ENCODE results near the gene RYR1.

DNA sequence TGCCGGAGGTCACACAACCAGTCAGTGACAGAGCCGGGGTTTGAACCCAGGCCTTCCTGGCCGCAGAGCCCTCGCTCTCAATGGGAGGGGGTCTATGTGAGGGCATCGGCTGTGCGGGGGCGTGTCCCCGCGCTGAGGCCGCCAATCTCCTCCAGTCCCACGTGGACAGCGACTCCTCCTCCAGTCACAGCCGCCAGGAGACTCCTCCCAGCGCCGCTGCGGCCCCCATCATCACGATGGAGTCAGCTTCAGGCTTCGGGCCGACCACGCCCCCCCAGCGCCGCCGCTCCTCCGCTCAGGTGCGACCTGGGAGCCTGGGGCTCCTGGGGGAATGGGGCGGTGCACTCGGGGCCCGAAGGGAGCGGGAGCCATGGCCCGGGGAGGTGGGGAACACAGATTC, 39.0 kb upstream of the RYR1 start:
- TF ChIP-seq, protein P1, sequence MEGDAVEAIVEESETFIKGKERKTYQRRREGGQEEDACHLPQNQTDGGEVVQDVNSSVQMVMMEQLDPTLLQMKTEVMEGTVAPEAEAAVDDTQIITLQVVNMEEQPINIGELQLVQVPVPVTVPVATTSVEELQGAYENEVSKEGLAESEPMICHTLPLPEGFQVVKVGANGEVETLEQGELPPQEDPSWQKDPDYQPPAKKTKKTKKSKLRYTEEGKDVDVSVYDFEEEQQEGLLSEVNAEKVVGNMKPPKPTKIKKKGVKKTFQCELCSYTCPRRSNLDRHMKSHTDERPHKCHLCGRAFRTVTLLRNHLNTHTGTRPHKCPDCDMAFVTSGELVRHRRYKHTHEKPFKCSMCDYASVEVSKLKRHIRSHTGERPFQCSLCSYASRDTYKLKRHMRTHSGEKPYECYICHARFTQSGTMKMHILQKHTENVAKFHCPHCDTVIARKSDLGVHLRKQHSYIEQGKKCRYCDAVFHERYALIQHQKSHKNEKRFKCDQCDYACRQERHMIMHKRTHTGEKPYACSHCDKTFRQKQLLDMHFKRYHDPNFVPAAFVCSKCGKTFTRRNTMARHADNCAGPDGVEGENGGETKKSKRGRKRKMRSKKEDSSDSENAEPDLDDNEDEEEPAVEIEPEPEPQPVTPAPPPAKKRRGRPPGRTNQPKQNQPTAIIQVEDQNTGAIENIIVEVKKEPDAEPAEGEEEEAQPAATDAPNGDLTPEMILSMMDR (conservative IDR thresholded peaks at IDR 0.05; ENCODE audit: low read length): no peak
- TF ChIP-seq EZH2phosphoT487 (IDR thresholded peaks at IDR 0.05; ENCODE audit: borderline replicate concordance, low read depth, low read length): no peak

Data from OCI-LY7 (cell line).